Measurements from ENCODE around the gene NTMT1. TPM values are rescaled to one million over a fixed set of nuclear protein-coding genes. Genes with fewer than 3 reads are reported as not detected.

The NTMT1 gene
- total and polyA plus RNA-seq, 4 experiments from 2014 or later, result 45.0 to 55.1 (median 46.9) TPM

Other genes starting within 250 kb of the NTMT1 start
- not detected for gene C9orf50, start 5.1 kb upstream of the NTMT1 start, total RNA-seq
- gene C9orf50, start 5.1 kb upstream of the NTMT1 start, polyA plus RNA-seq, result not detected
- gene ASB6, start 16.0 kb downstream of the NTMT1 start, total RNA-seq, result 10 to 100 TPM; 33.0 to 33.1 TPM
- 10 to 100 TPM; 17.3 to 29.7 TPM for gene ASB6, start 16.0 kb downstream of the NTMT1 start, polyA plus RNA-seq
- not detected for gene PRRX2, start 39.5 kb downstream of the NTMT1 start, total RNA-seq
- not detected for gene PRRX2, start 39.5 kb downstream of the NTMT1 start, polyA plus RNA-seq
- gene PTGES, start 126.9 kb downstream of the NTMT1 start, total RNA-seq, result not detected
- gene PTGES, start 126.9 kb downstream of the NTMT1 start, polyA plus RNA-seq, result not detected
- gene TOR1B, start 177.0 kb downstream of the NTMT1 start, total RNA-seq, result 10 to 100 TPM; 29.5 to 33.0 TPM
- 10 to 100 TPM; 17.5 to 24.4 TPM for gene TOR1B, start 177.0 kb downstream of the NTMT1 start, polyA plus RNA-seq
- 10 to 100 TPM; 39.8 to 41.9 TPM for gene TOR1A, start 198.0 kb downstream of the NTMT1 start, total RNA-seq
- gene TOR1A, start 198.0 kb downstream of the NTMT1 start, polyA plus RNA-seq, result 10 to 100 TPM; 66.3 to 82.5 TPM
- gene C9orf78, start 209.1 kb downstream of the NTMT1 start, total RNA-seq, result 10 to 100 TPM; 95.5 to 96.9 TPM
- gene C9orf78, start 209.1 kb downstream of the NTMT1 start, polyA plus RNA-seq, result 100 to 1,000 TPM; 204 to 206 TPM
- gene USP20, start 209.3 kb downstream of the NTMT1 start, total RNA-seq, result 100 to 1,000 TPM; 123 to 132 TPM
- gene USP20, start 209.3 kb downstream of the NTMT1 start, polyA plus RNA-seq, result 10 to 100 TPM; 36.5 to 55.9 TPM

Measured in CD4-positive, alpha-beta memory T cell (primary cell).